GM19463 (cell line): ENCODE data around the gene MRPL22.
A peak's percentile ranks its signal among the peaks of the same experiment; 100 is the strongest.
"Not testable (repeated sequence)": the region's sequence is repeated elsewhere in the genome, so short reads cannot be mapped to it uniquely, and the experiment has no call there.

Source experiments
- ATAC-seq: cut with Tn5 transposase; IDR thresholded peaks from one replicate; pipeline ENCODE4 v1.9.1; 2021; ENCODE audit warnings: mild to moderate bottlenecking, moderate library complexity; ENCODE audit not compliant: unreplicated experiment

Gene MRPL22

DNA sequence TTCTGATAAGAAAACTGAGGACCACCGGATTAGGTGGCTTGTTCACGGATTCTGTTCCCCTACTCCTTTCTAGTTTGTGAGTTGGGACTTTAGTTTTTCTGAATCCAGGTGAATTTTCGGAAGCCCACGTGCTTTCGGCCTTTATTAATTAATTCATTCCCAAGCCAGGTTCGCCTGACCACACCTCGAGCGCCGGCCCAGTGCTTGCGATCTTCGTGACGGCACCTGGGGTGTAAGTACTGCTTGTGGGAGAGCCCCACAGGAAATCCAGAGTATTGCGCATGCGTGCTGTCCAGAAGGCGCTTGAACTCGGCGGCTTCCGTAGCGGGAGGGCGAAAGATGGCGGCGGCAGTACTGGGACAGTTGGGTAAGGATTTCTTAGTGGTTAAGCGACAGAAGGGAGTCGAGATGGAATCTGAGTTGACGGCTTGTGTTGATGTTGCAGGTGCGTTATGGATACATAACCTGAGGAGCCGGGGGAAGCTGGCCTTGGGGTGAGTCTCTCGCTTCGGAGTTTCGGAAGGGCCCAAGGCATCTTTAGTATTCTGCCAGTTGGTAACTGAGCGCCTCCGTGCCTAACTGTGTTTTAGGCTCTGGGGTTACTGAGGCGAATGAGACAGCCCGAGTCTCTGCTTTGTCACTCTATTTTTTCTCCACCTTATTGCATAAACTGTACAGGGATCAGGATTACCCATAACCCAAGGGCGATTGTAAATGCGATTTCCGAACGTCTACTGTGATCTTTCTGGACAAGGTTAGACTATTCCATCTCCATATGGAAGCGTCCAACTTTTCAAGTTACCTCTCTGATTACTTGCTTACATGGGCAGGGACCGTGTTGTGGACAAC is at the start of gene MRPL22:
Gene MRPL22 (plus strand): TSS at position 302 of the 849 bp plus-strand sequence. CDS start 38 bp downstream, at position 340.
- ATAC-seq, result peak; percentile 38

DNA sequence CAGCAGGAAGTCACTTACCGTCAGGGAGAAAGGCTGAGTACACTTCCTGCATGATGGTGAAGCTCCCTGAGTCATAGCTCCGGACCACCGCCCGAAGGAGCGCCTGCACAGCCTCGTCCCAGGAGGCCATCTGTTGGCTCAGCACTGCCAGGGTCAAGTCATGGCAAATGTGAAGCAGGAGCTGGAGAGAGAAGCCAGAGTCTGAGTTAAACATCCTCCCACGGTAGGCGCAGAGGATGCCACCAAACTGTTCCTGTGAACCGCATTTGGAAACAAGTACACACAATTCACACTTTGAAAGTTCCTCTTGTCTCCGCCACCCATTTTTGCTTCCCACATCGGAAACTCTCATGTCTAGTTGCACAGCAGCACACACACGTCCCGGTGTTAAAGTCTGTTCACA is 48.5 kb upstream of the MRPL22 start:
- no peak for ATAC-seq

DNA sequence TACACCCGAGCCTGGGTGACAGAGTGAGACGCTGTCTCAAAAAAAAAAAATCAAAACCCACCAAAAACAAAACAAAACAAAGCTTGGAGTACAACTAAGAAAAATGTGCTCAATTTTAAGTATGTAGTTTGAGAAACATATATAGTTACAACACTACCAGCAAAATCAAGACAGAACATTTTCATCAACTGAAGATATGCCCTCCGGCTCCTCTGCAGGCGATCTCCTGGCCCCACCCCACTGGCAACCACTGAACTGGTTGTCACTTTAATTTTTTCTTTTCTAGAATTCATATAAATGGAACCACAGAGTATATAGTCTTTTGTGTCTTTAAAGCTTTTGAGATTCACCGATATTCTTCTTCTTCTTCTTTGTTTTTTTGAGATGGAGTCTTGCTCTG is 47.5 kb upstream of the MRPL22 start:
- ATAC-seq, result no peak

DNA sequence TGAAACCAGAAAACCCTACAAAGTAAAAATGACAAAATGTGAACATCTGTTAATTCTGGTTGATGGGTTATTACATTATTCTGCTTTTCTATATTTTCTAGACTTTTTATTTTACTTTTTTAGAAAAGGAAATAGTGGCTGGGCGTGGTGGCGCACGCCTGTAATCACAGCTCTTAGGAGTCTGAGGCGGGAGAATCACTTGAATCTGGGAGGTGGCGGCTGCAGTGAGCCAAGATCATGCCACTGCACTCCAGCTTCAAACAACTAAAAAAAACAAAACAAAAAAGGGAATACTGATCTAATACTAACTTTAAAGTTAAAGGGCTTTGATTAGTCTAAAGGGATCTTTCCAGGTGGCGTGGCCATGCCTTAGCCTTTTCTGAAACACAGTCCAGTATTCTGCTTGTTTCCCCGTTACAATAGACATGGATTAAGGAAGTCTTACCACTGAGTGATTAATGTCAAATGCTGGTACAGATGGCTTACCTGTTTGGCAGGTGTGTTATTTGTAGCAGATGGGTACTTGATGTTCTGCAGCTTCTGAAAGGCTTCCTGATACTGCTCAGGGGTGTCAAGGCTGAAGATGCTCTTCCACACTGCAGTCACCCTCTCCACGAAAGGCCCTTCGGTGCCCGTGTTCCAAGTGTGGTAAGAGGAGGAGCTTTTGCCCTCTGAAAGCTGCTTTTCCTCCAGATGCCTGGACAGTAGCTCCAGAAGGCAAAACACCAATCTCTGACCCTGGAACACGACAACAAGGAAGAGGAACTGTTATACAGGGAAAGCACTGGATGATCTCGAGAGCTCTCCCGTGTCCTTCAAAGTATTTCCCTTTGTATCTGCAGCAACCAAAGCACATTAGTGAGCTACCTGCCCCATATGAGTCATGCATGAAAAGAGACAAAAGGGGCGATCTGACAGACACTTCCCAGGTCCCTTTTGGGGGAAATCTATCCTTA is 45.0 kb upstream of the MRPL22 start:
- no peak for ATAC-seq

DNA sequence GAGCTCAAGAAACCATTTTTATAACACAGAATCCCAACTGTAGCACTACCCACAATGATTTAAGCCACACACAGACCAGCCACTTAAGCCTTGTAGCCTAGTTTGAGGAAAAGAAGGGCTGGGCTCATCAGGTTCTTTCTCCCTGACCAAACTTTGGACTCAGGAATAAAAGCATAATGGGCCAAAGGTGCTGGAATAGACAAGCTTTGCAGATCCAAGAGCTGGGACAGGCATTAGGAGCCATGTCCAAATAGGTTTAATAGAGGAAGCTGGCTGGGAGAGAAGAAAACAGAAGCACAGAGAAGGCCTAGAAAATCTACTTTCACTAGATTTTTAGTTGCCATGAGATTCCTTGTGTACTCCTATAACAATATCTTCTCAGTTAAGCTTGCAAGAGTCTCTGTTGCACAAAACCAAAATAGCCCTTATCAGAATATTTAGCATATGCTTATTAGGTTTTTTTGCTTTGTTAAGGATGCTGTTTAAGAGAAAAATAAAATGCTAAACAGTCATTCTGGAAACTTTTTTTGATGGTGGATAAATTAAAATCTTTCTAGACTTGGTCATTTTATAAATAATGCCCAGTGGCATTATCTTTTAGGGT is 44.2 kb upstream of the MRPL22 start:
- no peak for ATAC-seq

DNA sequence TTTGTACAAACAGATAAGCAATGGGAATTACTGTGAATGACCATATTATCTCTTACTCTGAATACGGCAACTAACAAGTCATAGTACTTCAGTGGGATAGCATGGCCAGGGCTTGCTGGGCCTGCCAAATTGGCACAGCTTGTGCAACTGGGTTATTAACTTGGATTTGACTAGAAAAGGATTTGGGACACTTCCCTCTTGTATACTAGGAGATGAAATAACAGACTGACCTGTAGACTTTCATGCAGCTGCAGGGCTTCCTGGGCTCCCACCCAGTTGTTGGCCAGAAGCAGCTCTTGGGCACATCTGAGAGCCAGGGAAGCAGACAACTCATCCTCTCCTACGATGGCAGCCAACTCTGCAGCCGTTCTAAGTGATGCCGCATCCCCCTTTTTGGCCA is 42.7 kb upstream of the MRPL22 start:
- no peak for ATAC-seq

DNA sequence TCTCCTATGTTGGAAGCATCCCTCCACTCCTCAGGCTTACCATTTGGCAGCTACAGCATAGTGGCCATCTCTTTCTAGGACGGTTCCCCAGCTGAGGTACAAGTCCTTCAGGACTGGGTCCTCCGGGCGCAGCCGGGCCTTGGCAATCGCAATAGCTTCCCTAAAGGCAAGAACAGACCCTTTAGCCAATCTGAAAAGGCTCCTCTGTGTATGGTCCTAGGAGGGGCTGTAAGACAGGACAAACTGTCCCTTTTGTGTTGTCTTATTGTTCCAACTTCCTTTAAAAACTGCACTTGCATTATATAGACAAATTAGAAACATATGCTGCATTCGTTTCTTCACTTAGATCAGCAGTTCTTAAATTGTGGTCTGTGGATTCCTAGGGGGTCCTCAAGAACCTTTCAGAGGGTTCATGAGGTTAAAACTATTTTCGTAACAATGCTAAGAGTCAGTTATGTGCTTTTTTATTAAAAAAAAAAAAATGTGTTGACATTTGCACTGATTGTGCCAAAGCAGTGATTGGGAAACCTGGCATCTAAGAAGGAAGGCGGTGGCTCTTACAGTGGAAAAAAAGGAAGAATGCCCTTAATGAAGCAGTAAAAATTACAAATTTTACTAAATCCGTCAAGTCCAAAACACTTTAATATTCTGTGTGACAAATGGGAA is 41.6 kb upstream of the MRPL22 start:
- no peak for ATAC-seq

DNA sequence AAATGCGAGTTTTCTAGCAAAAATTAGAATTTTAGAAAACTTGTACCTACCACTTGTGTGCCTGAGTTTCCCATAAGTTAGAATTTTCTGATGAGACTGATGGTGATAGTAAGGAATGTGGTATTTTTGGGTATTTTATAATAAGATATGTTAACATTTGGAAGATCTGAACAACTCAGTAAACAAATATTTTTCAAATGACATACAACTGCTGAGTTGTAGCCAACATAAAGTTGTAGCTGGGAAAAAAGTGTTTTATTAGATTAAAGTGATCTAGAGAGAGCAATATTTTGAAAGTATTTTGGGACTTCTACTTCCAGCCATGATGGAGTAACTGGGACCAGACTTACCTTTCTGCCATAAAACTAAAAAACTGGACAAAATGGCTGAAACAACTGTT is 40.8 kb upstream of the MRPL22 start:
- no peak for ATAC-seq

DNA sequence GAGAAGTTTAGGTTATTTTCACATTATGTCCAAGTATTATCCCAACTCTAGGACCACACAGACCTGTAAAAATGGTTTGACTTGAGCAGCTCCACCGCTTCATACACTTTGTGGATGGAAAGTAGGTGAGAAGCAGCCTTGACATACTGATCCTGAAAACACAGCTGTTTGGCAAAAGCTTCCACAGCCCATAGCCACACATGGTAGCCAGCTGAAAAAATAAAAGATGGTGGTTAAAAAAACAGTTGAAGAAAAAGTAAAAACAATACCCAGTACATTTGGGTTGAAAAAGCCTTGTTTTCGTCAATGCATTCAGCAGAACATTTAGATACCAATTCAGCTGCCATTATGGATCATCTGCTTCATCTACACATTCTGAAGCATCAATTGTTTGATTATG is 39.6 kb upstream of the MRPL22 start:
- ATAC-seq, result no peak

DNA sequence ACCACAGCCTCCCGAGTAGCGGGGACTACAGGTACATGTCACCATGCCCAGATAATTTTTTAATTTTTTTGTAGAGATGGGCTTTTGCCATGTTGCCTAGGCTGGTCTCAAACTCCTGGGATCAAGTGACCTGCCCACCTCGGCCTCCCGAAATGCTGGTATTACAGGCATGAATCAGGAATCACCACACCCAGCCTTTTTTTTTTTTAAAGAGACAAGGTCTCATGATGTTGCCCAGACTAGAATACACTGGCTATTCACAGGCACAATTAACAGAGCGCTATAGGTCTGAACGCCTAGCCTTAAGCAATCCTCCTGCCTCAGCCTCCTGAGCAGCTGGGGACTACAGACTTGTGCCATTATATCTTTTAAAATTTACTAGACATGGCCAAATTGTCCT is 39.0 kb upstream of the MRPL22 start:
- ATAC-seq, result no peak

DNA sequence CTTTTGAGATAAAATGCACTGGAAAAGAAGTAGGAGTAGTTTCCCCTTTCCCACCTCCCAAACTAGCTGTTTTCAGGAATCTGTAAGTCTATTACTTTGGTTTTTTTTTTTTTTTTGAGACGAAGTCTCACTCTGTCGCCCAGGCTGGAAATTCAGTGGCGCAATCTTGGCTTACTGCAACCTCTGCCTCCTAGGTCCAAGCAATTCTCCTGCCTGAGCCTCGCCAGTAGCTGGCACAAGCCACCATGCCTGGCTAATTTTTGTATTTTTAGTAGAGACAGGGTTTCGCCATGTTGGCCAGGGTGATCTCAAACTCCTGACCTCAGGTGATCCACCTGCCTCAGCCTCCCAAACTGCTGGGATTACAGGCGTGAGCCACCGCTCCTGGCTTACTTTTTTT is 35.3 kb upstream of the MRPL22 start:
- not testable (repeated sequence) for ATAC-seq

DNA sequence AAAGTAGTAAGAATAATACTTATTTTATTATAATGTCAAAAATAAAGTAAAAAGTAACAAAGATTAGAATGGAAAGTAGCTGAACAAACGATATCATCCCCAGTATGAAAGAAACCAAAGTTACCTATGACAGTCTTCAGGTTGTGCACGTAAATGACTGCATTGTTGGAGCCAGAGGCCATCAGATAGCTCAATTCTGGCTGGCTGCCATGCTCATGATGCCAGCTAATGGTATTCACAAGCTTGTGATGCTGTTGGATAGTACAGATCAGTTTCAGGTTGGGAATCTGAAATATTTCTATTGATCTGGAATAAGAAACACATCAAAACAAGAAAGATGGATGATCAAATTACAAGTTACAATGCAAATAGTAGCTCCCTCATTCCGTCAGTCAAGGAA is 24.0 kb upstream of the MRPL22 start:
- ATAC-seq, result no peak

DNA sequence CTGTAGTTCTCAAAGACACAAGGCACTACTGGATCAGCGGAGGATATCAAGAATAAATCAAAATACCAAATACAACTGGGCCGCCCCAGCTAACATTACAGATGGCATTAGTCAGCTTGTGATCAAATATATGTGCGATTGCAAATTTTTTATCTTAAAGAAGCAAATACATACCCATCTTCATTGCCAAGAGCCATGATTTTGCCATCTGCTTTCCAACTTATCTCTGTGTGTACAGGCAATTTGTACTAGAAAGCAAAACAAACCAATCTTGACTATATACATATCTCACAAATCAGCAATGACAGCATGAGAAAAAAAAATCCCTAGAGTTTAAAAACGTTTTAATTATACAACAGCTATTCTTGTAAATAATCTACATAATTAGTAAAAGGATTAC is 23.1 kb upstream of the MRPL22 start:
- no peak for ATAC-seq

DNA sequence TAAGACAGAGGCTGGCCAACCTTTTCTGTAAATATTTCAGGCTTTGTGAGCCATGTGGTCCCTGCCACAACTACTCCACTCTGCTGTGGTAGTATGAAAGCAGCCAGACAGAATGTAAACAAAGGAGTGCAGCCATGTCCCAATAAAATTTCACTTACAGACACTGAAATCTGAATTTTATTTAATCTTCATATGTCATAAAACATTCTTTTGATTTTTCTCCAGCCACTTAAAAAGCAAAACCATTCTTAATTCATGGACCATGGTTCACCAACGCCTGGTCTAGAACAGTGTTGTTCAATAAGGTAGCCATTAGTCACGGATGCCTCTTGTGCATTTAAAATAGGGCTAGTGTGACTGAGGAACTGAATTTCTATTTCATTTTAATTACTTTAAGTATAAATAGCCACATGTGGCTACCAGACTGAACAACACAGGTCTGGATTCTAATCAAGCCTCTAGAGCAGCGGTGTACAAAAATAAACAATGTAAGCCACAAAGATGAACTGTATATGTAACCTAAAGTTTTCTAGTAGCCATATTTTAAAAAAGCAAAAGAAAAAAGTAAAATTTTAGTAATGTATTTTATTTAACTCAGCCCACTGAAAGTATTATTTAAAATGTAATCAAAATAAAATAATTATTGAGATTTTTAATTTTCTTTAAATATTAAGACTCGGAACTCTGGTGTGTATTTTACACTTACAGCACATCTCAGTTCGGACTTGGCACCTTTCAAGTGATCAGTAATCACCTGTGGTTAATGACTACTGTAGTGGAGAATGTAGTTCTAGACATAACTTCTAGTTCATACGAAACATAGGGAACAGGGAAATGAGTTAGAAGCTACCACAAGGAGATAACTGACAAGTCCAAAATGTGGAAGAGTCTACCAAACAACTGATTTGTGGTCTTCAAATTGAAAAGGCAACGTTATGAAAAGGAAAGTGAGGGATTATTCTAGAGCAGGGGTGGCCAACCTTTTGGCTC is 17.1 kb upstream of the MRPL22 start:
- ATAC-seq, result no peak

DNA sequence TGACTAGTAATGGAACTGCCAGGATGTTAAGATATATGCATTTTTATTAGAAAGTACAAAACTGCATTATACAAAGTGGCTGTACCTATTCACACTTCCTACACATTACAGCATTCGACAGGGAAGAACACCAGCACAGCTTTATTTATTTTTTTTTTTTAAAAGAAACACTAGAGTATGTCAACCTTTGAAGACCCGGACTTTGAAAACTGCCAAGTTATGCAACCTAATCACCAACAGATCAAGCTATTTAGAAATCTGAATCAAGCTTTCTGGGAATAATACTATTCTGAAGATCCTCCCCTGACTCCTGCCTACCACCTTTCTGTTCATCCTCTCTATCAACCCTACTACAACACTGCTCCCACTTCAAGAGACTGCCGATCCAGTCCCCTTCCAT is 7.3 kb upstream of the MRPL22 start:
- ATAC-seq, result no peak

DNA sequence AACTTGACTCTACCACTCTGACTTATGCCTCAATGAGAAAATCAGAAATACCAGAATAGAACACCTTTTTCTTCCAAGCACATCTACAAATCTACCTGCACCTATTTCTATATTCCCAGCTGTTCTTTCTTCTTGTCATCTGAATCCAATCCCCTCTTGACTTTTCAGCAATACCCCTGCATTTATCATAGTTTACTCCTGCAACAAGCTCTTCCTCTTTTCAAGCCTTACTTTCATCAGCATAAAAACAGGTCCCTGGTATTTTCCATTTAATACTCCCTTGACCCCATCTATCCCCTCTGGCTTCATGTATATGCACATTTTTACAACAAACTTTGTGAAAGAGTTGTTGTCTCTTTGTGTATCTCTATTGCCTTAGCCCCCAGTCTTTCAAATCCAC is 6.0 kb upstream of the MRPL22 start:
- ATAC-seq, result no peak

DNA sequence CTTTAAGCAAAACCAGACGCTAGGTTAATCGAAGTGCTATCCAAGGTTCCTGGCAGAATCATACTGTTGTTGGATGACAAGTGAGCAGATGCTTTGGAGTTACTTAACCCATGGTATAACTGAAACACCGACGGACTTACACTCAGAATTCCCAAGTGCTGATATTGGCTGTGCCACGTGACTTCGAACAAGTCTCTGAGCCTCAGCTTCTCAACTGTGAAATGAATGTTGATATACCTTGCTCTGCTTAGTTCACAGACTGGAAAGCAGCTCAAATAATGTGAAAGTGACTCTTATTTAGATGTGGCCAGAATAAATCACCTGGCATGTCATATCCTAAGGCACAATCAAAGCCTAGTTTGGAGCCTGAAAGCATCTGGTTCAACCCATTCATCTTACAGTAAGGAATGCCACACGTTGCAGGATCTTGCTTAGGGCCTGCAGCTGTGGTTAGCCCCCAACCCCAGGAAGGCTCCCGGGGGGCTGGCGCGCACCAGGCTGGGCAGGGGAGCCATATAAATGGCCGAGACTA is 3.6 kb upstream of the MRPL22 start:
- no peak for ATAC-seq

DNA sequence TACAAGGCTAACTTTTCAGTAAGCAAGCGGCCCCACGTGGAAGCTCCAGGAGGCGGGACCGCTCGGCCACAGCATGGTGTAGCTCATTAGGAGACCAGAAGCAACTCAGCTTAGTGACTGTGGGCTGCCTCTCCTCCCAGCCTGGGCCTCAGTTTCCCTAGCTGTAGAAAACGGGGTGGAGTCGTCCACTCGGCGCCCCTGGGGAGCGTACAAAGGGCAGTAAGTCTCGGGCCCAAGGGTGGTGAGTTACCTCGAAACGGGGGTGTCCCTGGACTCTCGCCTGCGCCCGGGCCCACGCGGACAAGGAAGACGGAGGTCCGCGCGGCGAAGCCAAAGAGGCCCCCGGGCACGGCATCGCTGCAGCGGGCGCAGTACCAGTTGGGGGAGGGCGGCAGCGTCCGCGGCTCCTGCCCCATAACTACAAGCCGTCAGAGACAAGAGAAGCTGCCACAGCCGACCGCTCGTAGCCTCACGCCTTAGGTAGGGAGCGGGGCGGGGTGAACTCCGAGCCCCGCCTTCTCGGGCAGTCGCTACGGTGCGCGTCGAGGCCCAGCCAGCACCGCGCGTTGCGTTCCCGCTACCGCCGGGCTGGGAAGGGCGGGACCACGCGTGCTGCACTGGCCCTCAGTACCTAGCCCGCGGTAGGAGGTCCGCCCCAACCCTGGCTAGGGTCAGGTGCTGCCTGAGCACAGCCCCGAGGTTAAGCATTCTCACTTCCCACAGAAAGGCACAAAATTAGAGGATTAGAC is 3.0 kb upstream of the MRPL22 start, which contains the start of gene GEMIN5:
Gene GEMIN5 (minus strand): TSS at position 494 of the 749 bp plus-strand sequence. CDS start 78 bp downstream, at position 416.
- peak; percentile 84 for ATAC-seq

DNA sequence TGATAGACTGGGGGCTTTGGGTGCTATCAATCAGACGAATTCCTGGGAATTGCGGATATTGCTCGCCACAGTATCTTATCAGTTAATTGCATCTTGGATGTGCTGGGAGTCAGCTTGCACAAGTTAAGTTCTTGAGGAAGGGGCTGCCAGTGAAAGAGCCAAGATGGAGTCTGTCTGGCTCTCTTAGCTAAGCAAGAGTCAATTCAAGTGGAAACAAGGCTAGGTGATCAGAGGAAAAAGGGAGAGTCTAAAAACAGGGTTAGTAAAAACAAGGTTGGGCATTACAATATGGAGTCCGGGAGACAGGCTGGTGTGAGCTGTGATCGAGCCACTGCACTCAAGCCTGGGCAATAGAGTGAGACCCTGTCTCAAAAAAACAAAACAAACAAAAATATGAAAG is 1.5 kb upstream of the MRPL22 start:
- ATAC-seq, result not testable (repeated sequence)
